Glomerular visceral epithelial cell (primary cell): ENCODE results near the gene TENM3.
"Not testable (repeated sequence)": the region's sequence is repeated elsewhere in the genome, so short reads cannot be mapped to it uniquely, and the experiment has no call there.

Experiments
- DNase-seq: peaks from one replicate; pipeline ENCODE4 v3.0.0-alpha.2; 2016; ENCODE audit errors: extremely low spot score

TENM3 gene

GRCh38 chr4:182808673-182809416 is 565.6 kb downstream of the TENM3 start:
- DNase-seq = no peak

- DNase-seq = no peak
These were observed 566.4 kb downstream of the TENM3 start for GRCh38 chr4:182809417-182810102.

- DNase-seq = no peak
These were observed 567.0 kb downstream of the TENM3 start for GRCh38 chr4:182810103-182810615.

- DNase-seq = no peak
These were observed 569.7 kb downstream of the TENM3 start for GRCh38 chr4:182812916-182813315.

- not testable (repeated sequence) for DNase-seq
These were observed 570.9 kb downstream of the TENM3 start for GRCh38 chr4:182814065-182814464.

- no peak for DNase-seq
These were observed 575.9 kb downstream of the TENM3 start for GRCh38 chr4:182818926-182819730.

- no peak for DNase-seq
These were observed 576.5 kb downstream of the TENM3 start for GRCh38 chr4:182819751-182820150.

- DNase-seq = no peak
These were observed 579.4 kb downstream of the TENM3 start for GRCh38 chr4:182822554-182822953.

- no peak for DNase-seq
These were observed 580.4 kb downstream of the TENM3 start for GRCh38 chr4:182823576-182823975.

- DNase-seq = no peak
These were observed 581.8 kb downstream of the TENM3 start for GRCh38 chr4:182825003-182825402.

GRCh38 chr4:182825786-182826185 is 582.6 kb downstream of the TENM3 start:
- no peak for DNase-seq

GRCh38 chr4:182826391-182826790 is 583.2 kb downstream of the TENM3 start:
- no peak for DNase-seq

- DNase-seq = no peak
These were observed 584.0 kb downstream of the TENM3 start for GRCh38 chr4:182827166-182827565.

GRCh38 chr4:182827954-182828353 is 584.8 kb downstream of the TENM3 start:
- DNase-seq = no peak

GRCh38 chr4:182828360-182829025 is 585.3 kb downstream of the TENM3 start:
- DNase-seq = no peak

GRCh38 chr4:182829196-182829595 is 586.0 kb downstream of the TENM3 start:
- DNase-seq = no peak

- DNase-seq = no peak
These were observed 588.2 kb downstream of the TENM3 start for GRCh38 chr4:182831376-182831775.

GRCh38 chr4:182832352-182833120 is 589.3 kb downstream of the TENM3 start:
- no peak for DNase-seq

- no peak for DNase-seq
These were observed 592.0 kb downstream of the TENM3 start for GRCh38 chr4:182835006-182835740.

GRCh38 chr4:182837831-182838230 is 594.6 kb downstream of the TENM3 start:
- DNase-seq = no peak
